Measurements from ENCODE around the gene TSPAN3.

The TSPAN3 gene

GRCh38 chr15:77021088-77021481 is 49.8 kb downstream of the TSPAN3 start:
- DNase-seq, result no peak

- DNase-seq, result no peak
Measured at GRCh38 chr15:77020348-77021087, 50.4 kb downstream of the TSPAN3 start.

GRCh38 chr15:77019521-77020331 is 51.2 kb downstream of the TSPAN3 start:
- DNase-seq, result peak; percentile 80

- DNase-seq, result no peak
Measured at GRCh38 chr15:77018796-77019505, 52.0 kb downstream of the TSPAN3 start.

- DNase-seq, result no peak
Measured at GRCh38 chr15:77017761-77018720, 52.9 kb downstream of the TSPAN3 start.

- no peak for DNase-seq
Measured at GRCh38 chr15:77017091-77017660, 53.7 kb downstream of the TSPAN3 start.

- DNase-seq, result no peak
Measured at GRCh38 chr15:77016321-77016695, 54.6 kb downstream of the TSPAN3 start.

- no peak for DNase-seq
Measured at GRCh38 chr15:77015646-77016320, 55.1 kb downstream of the TSPAN3 start.

- DNase-seq, result peak; percentile 78
Measured at GRCh38 chr15:77014132-77015081, 56.5 kb downstream of the TSPAN3 start.

- DNase-seq, result peak; percentile 91
Measured at GRCh38 chr15:77013776-77014131, 57.2 kb downstream of the TSPAN3 start.

- DNase-seq, result peak; percentile 79
Measured at GRCh38 chr15:77012868-77013267, 58.0 kb downstream of the TSPAN3 start.

GRCh38 chr15:77012117-77012712 is 58.7 kb downstream of the TSPAN3 start:
- no peak for DNase-seq

GRCh38 chr15:77010857-77011256 is 60.1 kb downstream of the TSPAN3 start:
- no peak for DNase-seq

GRCh38 chr15:77010312-77010686 is 60.6 kb downstream of the TSPAN3 start:
- no peak for DNase-seq

GRCh38 chr15:77009646-77010311 is 61.1 kb downstream of the TSPAN3 start:
- DNase-seq, result no peak

GRCh38 chr15:77009176-77009575 is 61.7 kb downstream of the TSPAN3 start:
- DNase-seq, result no peak

- DNase-seq, result no peak
Measured at GRCh38 chr15:77004189-77004588, 66.7 kb downstream of the TSPAN3 start.

GRCh38 chr15:77002954-77003912 is 67.7 kb downstream of the TSPAN3 start:
- peak; percentile 86 for DNase-seq
